ENCODE data around the gene CDH1.
"Not testable (repeated sequence)": the region's sequence is repeated elsewhere in the genome, so short reads cannot be mapped to it uniquely, and the experiment has no call there.

CDH1 gene

GRCh38 chr16:68737046-68737729 is at the start of gene CDH1:
Gene CDH1 (plus strand): TSS chr16:68737292. CDS start chr16:68737416, 124 bp downstream.
- no peak for DNase-seq (ENCODE audit: low spot score)

GRCh38 chr16:68689921-68690320 is 47.2 kb upstream of the CDH1 start:
- DNase-seq (ENCODE audit: low spot score): no peak

- no peak for DNase-seq (ENCODE audit: low spot score)
These were observed 41.5 kb upstream of the CDH1 start for GRCh38 chr16:68695575-68695974.

- no peak for DNase-seq (ENCODE audit: low spot score)
These were observed 40.6 kb upstream of the CDH1 start for GRCh38 chr16:68696514-68696913.

- DNase-seq (ENCODE audit: low spot score): no peak
These were observed 39.0 kb upstream of the CDH1 start for GRCh38 chr16:68698091-68698490.

- DNase-seq (ENCODE audit: low spot score): no peak
These were observed 37.0 kb upstream of the CDH1 start for GRCh38 chr16:68700120-68700519.

- DNase-seq (ENCODE audit: low spot score): no peak
These were observed 36.3 kb upstream of the CDH1 start for GRCh38 chr16:68700831-68701230.

GRCh38 chr16:68704232-68704867 is 32.7 kb upstream of the CDH1 start:
- peak; percentile 50 for DNase-seq (ENCODE audit: low spot score)

- no peak for DNase-seq (ENCODE audit: low spot score)
These were observed 29.5 kb upstream of the CDH1 start for GRCh38 chr16:68707340-68708152.

GRCh38 chr16:68710211-68710610 is 26.9 kb upstream of the CDH1 start:
- DNase-seq (ENCODE audit: low spot score): no peak

- peak; percentile 2 for DNase-seq (ENCODE audit: low spot score)
These were observed 25.5 kb upstream of the CDH1 start for GRCh38 chr16:68711421-68712139.

GRCh38 chr16:68713361-68713760 is 23.7 kb upstream of the CDH1 start:
- no peak for DNase-seq (ENCODE audit: low spot score)

- no peak for DNase-seq (ENCODE audit: low spot score)
These were observed 21.6 kb upstream of the CDH1 start for GRCh38 chr16:68715471-68715870.

GRCh38 chr16:68716516-68716915 is 20.6 kb upstream of the CDH1 start:
- DNase-seq (ENCODE audit: low spot score): not testable (repeated sequence)

- DNase-seq (ENCODE audit: low spot score): no peak
These were observed 19.4 kb upstream of the CDH1 start for GRCh38 chr16:68717684-68718083.

GRCh38 chr16:68718590-68718989 is 18.5 kb upstream of the CDH1 start:
- DNase-seq (ENCODE audit: low spot score): no peak

GRCh38 chr16:68719993-68720489 is 17.1 kb upstream of the CDH1 start:
- DNase-seq (ENCODE audit: low spot score): peak; percentile 10

GRCh38 chr16:68722119-68723024 is 14.7 kb upstream of the CDH1 start:
- DNase-seq (ENCODE audit: low spot score): no peak

- DNase-seq (ENCODE audit: low spot score): no peak
These were observed 12.3 kb upstream of the CDH1 start for GRCh38 chr16:68724797-68725196.

- no peak for DNase-seq (ENCODE audit: low spot score)
These were observed 8.6 kb upstream of the CDH1 start for GRCh38 chr16:68728523-68728922.

- no peak for DNase-seq (ENCODE audit: low spot score)
These were observed 5.5 kb upstream of the CDH1 start for GRCh38 chr16:68731637-68732036.
